Activated effector memory CD4-positive, alpha-beta T cell treated with anti-CD3 and anti-CD28 coated beads, Interleukin-2, amount 50 U/mL, for 16 hours (primary cell): ENCODE measurements around the gene ADAD1.
"Not testable (repeated sequence)": the region's sequence is repeated elsewhere in the genome, so short reads cannot be mapped to it uniquely, and the experiment has no call there.

Experiments
- DNase-seq: peaks from one replicate; pipeline ENCODE4 v3.0.0-alpha.2; 2020

Gene ADAD1

DNA sequence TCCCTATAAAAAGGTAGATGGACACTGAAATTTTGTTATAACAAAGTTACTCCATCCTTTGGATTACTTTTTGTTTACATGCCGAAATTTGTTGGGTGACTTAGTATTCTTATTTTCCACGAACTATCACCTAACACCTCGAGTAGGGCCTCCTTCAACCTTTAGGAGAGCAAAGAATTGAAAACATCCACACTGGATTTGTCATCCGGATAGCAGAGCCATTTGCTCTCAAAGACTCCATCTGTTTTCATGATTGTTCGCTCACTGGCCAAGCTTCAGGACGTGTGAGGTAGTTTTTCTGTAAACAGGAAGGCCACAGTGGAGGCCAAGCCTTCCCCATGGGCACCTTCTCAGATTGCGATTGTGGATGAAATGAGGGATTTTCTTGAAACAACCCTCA lies at the start of gene ADAD1:
Gene ADAD1 (plus strand): TSS at position 301 of the 400 bp plus-strand sequence. CDS start 1,059 bp downstream, outside the sequence.
- DNase-seq, result no peak

- DNase-seq, result no peak
These were observed 48.8 kb upstream of the ADAD1 start for GRCh38 chr4:122329876-122330565.

GRCh38 chr4:122331195-122331594 lies 47.6 kb upstream of the ADAD1 start:
- no peak for DNase-seq

DNA sequence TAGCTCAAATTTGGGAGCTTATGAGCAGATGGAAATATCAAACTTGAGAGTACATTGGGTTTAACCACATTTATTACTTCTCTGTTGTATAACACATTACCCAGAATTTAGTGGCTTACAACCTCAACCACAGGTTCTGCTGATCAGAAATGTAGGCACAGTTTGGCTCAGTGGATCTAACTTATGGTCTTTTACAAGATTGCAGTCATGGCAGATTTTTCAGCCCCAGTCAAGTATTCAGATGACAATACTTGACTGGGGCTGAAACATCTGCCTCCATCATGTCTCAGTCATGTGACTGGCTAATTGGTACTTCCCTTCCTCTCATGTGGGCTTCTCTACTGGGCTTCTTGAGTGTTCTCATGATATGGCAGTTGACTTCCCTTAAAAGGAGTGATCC lies 44.0 kb upstream of the ADAD1 start:
- no peak for DNase-seq

DNA sequence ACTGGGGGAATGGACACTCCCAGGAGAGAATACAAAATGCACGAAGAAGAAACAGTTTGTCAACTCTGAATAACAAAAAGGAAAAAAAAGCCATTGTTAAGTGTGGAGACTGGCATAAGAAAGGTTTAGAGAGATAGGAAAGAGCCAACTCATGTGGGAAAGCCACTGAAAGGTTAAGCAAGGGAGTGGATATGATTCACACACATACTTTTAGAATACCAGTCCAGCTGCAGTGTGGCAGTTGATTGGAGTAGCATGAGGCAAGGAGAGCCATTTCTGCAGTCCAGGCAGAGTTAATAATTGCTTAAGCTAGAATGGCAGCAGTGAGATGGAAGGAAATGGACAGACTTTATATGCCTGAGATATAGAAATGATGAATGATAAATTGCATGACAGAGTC lies 36.9 kb upstream of the ADAD1 start:
- no peak for DNase-seq

DNA sequence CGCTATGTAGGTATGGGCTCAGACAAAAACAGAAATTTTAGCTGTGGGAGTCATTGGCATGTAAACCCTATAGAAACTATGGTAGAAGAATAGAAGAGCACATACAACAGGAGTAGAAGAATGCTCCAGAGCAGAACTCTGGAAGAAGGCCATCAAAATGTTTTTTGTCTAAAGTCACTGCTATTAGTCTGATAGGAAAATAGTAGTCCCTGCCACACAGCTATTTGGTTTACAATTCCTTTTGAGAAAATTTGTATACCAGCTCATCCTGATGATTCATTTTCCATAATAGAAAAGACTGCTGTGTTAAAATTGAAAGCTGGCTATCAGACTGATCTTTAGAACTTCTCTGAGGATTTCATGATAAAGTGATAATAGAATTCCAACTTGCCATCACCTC lies 32.8 kb upstream of the ADAD1 start:
- no peak for DNase-seq

- DNase-seq, result no peak
These were observed 32.3 kb upstream of the ADAD1 start for GRCh38 chr4:122346503-122346902.

DNA sequence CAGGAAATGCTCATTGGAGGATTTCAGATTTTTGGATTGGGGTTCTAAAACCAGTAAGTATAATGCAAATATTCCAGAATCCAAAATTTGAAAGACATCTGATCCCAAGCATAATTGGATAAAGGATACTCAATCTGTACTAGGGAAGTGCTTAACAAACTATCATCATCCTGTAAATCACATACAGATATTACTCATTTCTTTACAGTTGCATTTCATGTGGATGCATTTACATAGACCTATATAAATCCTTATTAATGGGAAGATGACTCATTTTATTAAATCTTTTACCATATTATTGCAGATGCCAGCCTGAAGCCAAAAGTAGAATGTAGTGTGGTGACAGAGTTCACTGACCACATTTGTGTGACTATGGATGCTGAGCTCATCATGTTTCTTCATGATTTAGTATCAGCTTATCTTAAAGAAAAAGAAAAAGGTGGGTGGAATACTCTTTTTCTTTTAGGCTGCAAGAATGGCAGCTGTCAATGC lies 22.4 kb upstream of the ADAD1 start:
- no peak for DNase-seq

- no peak for DNase-seq
These were observed 18.1 kb upstream of the ADAD1 start for GRCh38 chr4:122360754-122361153.

GRCh38 chr4:122364700-122365404 lies 14.0 kb upstream of the ADAD1 start:
- peak; percentile 67 for DNase-seq

DNA sequence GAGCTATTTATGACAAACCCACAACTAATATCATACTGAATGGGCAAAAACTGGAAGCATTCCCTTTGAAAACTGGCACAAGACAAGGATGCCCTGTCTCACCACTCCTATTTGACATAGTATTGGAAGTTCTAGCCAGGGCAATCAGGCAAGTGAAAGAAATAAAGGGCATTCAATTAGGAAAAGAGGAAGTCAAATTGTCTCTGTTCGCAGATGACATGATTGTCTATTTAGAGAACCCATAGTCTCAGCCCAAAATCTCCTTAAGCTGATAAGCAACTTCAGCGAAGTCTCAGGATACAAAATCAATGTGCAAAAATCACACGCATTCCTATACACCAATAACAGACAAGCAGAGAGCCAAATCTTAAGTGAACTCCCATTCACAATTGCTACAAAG lies 10.0 kb upstream of the ADAD1 start:
- DNase-seq, result not testable (repeated sequence)

- DNase-seq, result no peak
These were observed 1.5 kb upstream of the ADAD1 start for GRCh38 chr4:122377352-122377751.

GRCh38 chr4:122379239-122379638 lies 428 bp downstream of the ADAD1 start:
- no peak for DNase-seq

DNA sequence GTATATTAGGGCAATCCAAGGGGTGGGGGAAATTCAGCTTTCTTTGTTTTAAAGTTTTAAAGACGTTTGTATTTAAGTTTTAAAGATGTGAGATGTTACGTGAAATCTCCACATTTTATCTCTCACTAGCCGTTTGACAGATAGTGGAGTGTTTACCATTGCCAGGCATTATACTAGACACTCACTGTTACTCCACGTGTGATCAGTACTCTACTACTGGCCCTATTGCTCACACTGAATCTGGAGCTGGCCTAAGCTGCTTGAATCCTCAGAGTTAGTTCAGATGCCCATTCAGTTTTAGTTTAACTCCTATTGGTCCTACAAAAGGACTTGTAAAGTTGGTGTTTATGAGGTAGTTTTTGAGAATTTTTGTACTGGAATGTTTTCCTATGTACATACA lies 4.5 kb downstream of the ADAD1 start:
- DNase-seq, result no peak

GRCh38 chr4:122384245-122384644 lies 5.4 kb downstream of the ADAD1 start:
- no peak for DNase-seq

GRCh38 chr4:122393276-122393675 lies 14.5 kb downstream of the ADAD1 start:
- DNase-seq, result no peak

DNA sequence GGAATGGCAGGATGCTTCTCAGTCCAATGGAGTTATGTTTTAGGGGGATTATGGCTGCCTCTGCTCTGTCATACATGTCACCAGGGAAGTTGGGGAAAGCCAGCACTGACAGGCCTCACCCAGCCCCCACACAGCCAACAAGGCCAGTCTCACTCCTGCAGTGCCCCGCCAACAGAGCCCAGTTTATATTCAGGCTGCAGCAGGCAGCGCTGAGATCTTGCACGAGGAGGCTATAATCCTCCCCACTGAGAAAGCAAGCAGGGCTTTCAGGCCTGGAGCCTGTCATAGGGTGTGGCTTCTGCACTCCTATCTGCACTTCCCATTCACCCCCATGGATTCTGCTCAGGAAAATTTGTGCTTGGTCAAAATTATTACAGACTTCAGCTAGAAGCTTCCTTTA lies 25.1 kb downstream of the ADAD1 start:
- DNase-seq, result no peak

GRCh38 chr4:122412547-122412946 lies 33.7 kb downstream of the ADAD1 start:
- no peak for DNase-seq

GRCh38 chr4:122423246-122423645 lies 44.4 kb downstream of the ADAD1 start:
- DNase-seq, result no peak

DNA sequence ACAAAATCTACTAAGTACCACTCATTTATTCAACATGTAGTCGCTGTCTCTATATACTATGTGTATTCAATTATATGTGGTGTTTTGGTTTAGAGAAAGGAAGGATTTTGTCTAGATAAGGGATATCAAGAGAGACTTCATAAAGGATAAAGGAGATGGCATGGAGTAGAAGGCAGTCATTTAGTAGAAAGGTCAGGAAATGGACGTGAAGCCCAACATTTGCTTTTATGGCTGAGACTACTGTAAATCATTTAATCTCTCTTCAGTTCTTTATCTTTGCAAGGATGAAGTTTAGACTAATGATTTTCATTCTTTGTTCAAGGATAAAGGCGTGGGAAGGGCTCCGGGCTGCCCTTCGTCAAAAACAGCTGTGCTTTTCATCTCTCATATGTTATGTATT lies 52.5 kb downstream of the ADAD1 start:
- DNase-seq, result no peak

- DNase-seq, result no peak
These were observed 55.5 kb downstream of the ADAD1 start for GRCh38 chr4:122434285-122434684.

GRCh38 chr4:122450847-122451246 lies 72.0 kb downstream of the ADAD1 start:
- DNase-seq, result peak; percentile 66

DNA sequence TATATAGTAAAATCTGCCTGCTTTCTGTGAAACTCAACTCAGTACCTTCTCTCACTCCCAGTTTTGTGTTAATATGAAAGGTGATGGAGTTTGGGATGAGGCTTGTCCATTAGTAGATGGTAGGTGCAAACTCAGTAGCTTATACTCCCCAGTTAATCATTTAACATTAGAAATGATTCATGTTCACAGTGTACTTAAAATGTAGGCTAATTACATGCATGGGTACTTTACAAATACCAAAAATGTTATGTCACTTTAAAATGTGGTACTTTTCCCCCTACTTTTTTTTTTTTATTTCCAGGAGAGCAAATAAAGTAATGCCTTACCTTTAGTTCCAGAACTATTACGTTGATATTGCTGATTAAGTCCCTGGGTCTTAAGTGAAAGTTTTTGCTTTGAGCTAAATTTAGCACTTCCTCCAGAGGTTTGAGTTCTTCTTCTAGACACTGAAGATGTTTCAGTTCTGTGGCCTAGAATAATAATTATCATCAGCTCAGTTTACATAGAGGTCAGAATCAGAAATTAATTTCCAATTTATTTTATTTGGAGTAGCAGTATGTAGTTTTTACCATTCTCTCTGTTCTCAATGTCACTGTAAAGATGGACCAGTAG lies 74.7 kb downstream of the ADAD1 start:
- DNase-seq, result no peak
